GM13976 (cell line): Measurements from ENCODE around the gene FPR3.

Experiments used
- DNase-seq: peaks from one replicate; pipeline ENCODE4 v3.0.0; 2012; ENCODE audit warnings: low spot score
- in situ Hi-C: fragments of 300-500 bp; cut with MboI; formaldehyde crosslinking; loops from one replicate; pipeline ENCODE4 v1.12.0; 2022; ENCODE audit warnings: low sequenced_read_pairs, mixed read lengths, inconsistent platforms; ENCODE audit not compliant: unreplicated experiment
- TF ChIP-seq, protein P1 (sequence below): IDR thresholded peaks from 2 replicates; pipeline ENCODE4 v1.5.1; 2012; ENCODE audit warnings: borderline replicate concordance, mild to moderate bottlenecking; ENCODE audit not compliant: insufficient read depth; ENCODE audit errors: extremely low read depth, missing control alignments, control extremely low read depth

Gene FPR3, protein sequence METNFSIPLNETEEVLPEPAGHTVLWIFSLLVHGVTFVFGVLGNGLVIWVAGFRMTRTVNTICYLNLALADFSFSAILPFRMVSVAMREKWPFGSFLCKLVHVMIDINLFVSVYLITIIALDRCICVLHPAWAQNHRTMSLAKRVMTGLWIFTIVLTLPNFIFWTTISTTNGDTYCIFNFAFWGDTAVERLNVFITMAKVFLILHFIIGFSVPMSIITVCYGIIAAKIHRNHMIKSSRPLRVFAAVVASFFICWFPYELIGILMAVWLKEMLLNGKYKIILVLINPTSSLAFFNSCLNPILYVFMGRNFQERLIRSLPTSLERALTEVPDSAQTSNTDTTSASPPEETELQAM

DNA sequence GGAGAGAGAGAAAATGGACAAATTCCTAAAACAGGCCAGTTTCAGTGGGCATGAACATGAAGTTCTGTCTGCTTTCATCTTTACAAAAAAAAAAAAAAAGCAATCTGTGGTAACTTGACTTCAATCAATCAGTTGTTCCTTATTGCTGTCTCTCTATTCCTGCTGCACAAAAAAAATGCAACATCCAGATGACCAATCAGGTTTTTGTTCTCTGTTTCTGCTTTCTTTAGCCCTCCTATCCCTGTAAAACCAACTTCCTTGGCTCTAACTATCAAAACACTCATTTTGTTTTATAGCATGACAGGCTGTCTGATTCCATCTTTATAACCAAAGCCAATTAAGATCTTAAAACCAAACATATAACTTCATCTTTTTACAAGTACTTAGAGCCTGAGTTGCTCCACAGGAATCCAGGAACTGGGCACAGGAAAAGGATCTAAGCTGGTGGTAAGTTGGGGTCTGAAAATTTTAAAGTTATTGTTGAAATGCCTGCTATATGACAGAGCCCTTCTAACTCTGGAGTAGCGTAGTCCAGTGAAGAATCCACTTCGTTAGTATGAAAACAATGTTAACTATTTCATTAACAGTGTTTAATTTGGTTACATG lies at the start of gene FPR3:
Gene FPR3, plus strand, starts transcription at position 273 of the 606 bp plus-strand sequence. CDS start 28,592 bp downstream, outside the sequence.
- in situ Hi-C loops = no loop called here
- TF ChIP-seq, protein P1, sequence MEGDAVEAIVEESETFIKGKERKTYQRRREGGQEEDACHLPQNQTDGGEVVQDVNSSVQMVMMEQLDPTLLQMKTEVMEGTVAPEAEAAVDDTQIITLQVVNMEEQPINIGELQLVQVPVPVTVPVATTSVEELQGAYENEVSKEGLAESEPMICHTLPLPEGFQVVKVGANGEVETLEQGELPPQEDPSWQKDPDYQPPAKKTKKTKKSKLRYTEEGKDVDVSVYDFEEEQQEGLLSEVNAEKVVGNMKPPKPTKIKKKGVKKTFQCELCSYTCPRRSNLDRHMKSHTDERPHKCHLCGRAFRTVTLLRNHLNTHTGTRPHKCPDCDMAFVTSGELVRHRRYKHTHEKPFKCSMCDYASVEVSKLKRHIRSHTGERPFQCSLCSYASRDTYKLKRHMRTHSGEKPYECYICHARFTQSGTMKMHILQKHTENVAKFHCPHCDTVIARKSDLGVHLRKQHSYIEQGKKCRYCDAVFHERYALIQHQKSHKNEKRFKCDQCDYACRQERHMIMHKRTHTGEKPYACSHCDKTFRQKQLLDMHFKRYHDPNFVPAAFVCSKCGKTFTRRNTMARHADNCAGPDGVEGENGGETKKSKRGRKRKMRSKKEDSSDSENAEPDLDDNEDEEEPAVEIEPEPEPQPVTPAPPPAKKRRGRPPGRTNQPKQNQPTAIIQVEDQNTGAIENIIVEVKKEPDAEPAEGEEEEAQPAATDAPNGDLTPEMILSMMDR = no peak
- DNase-seq = no peak

DNA sequence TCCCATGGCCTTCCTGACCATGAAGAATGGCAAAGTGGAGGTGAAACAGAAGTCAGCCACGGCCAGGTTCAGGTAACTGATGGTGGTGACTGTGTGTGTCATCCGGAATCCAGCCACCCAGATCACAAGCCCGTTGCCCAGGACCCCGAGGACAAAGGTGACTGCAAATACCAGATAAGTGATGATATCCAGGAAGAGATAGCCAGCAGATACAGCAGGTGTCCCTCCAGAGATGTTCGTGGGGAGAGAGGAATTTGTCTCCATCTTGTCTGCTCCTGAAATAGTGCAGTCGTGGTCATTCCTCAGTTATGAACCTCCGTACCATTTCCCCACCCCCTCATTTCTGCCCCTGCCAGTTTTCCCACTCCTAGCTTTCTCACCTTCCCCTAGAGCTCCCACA lies 48.2 kb upstream of the FPR3 start:
- TF ChIP-seq, protein P1 = no peak
- in situ Hi-C loops = no loop called here
- DNase-seq = no peak

DNA sequence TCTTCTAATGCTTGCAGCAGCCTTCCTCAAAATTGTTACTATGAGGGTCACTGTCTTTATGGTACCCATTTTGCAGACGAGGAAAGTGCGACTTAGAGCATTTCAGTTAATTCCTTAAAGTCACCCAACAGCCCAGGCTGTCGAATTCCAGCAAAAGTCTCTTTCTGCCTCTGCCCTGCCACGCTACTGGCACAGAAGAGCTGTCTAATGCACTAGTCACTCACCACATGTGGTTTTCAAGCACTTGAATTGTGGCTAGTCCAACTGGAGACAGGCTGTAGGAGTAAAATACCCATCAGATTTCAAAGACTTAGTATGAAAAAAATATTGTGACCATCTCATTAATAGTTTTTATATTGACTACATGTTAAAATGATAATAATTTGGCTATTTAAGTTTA lies 45.0 kb upstream of the FPR3 start:
- in situ Hi-C loops = no loop called here
- TF ChIP-seq, protein P1 = no peak
- no peak for DNase-seq

DNA sequence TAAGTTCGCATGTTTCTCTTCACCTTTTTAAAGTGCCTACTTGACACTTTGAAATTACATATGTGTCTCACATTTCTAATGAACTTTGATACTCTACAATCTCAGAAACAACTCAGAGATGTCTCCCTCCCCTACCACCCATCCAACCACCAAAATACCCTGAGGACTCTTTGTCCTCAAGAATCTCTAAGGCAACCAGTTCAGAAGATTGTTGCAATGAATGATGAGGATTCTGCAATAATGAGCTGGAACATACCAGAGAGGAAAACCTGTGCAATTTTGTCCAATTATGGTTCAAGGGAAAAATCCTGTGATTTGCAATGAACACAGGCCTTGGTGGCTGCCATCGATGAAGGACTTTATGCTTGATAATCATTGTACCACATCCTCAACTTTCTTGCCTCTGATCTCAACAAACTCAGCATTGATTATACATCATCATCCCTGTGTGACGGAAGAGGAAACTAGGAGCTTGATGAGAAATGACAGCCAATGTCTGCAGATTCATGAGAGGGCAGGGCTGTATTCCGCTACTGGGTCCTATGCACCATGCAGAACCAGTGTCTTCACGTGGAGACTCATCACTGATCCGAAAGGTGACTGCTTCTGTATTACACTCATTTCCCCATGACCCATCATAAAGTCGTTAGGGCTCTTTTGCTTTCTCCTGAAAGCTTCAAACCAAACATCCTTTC lies 44.4 kb upstream of the FPR3 start:
- no peak for DNase-seq
- TF ChIP-seq, protein P1 = no peak
- in situ Hi-C loops = no loop called here

DNA sequence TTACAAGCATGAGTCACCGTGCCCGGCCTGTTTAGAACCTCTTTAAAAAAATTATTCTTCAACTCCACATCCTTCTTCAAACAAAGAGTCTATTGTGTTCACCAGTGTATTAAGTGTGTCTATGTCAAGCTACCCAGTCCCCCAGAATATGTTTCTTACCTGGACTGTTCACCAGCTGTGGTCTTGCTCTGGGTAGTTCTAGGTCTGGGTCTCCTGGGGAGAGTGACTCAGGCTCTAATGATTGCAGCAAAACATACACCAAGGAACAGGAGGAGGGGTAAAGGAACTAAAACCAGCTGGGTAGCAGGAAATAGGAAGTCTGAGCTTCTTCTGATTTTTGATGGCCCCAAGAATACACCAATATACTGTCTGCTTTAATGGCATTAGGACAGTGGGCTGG lies 43.3 kb upstream of the FPR3 start, which contains the start of gene FPR1:
Gene FPR1, minus strand, starts transcription at position 224 of the 400 bp plus-strand sequence. CDS start 4,884 bp downstream, outside the sequence.
- DNase-seq = no peak
- in situ Hi-C loops = no loop called here
- TF ChIP-seq, protein P1 = no peak

DNA sequence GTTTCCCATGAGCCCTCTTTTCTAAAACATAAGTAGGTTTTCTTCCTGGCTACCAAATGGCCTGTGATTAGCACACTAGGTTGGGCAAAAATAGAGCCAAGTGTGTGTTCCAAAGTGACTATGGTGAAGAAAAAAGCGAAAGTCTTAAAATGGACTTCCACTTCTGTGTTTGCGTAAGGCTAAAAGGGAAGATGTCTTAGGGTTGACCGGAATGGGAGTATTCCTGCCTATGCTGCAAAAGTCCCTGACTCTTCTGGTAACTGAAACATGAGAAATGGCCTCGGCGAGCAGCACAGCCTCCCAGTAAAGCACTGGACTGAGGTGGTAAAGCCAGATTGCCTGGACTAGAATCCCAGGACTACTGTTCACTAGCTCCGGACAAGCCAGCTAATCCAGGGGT lies 40.8 kb upstream of the FPR3 start:
- TF ChIP-seq, protein P1 = no peak
- in situ Hi-C loops = no loop called here
- no peak for DNase-seq
